ENCODE results near the gene RALGPS1. TPM values are rescaled to one million over a fixed set of nuclear protein-coding genes. Genes with fewer than 3 reads are reported as not detected.

The RALGPS1 gene
- total RNA-seq, 5 donors from 2014 or later (not counting 1 experiment from before 2014, with no cell fraction given), result 7.3 to 13.9 (median 9.4) TPM

DNA sequence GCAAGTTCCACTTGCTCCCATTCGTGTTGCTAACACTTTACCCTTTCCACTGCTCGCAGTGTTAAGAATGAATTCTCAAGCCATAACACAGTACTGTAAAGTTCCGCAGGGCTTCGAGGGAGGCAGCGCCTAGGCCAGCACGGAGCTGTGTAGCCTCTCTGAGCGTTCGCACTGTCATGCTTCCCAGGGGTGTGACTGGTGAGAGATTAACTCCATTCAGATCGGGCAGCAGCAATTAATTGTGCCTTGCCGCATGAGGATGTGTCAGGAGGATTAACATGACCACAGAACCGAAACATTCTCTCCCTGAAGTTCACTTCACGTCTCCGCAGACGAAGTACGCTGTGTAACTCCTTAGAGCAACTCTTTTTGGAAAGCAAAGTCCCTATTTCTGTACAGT lies 30.9 kb upstream of the RALGPS1 start:
- H3K9me3 ChIP-seq, result no peaks in the 10 kb centered on the region
- peaks cover 0 to 3% of the 10 kb centered on the region in 2 experiments for H3K4me1 ChIP-seq (ENCODE audit: control insufficient read depth in 1 of 2, extremely low read depth in 1 of 2, insufficient read depth in 2 of 2, low read length in 2 of 2)
- WGBS (ENCODE audit: insufficient coverage), result 95% methylated on average over 10 of the region's 15 CpGs
- ChIA-PET CTCF (no interaction called here), POLR2A (no interaction called here)
- H3K27ac ChIP-seq (ENCODE audit: low read length), result no peak overlapping the region
- no peak overlapping the region for H3K4me3 Mint-ChIP-seq
- peaks cover 31% of the 10 kb centered on the region for H3K36me3 Mint-ChIP-seq
- H3K9me3 Mint-ChIP-seq, result no peaks in the 10 kb centered on the region
- DNase-seq, result no peak
- no peaks in the 10 kb centered on the region for H3K27me3 Mint-ChIP-seq
- no peak overlapping the region for H3K4me3 ChIP-seq (ENCODE audit: control insufficient read depth in 1 of 2, extremely low read depth in 1 of 2, low read length in 1 of 2)
- H3K4me1 Mint-ChIP-seq, result peaks cover 0 to 6% (median 2%) of the 10 kb centered on the region in 3 donors
- no peak for ATAC-seq (replicated peaks in 1 of 4)
- H3K27me3 ChIP-seq (replicated peaks in 1 of 2; ENCODE audit: control insufficient read depth in 2 of 2, extremely low read depth in 1 of 2, insufficient read depth in 2 of 2, low read length in 1 of 2), result no peaks in the 10 kb centered on the region
- H3K27ac Mint-ChIP-seq, result no peak overlapping the region
- H3K36me3 ChIP-seq (ENCODE audit: control insufficient read depth in 2 of 2, extremely low read depth in 1 of 2, insufficient read depth in 1 of 2, low read length in 1 of 2), result peaks cover 9 to 25% of the 10 kb centered on the region in 2 donors

DNA sequence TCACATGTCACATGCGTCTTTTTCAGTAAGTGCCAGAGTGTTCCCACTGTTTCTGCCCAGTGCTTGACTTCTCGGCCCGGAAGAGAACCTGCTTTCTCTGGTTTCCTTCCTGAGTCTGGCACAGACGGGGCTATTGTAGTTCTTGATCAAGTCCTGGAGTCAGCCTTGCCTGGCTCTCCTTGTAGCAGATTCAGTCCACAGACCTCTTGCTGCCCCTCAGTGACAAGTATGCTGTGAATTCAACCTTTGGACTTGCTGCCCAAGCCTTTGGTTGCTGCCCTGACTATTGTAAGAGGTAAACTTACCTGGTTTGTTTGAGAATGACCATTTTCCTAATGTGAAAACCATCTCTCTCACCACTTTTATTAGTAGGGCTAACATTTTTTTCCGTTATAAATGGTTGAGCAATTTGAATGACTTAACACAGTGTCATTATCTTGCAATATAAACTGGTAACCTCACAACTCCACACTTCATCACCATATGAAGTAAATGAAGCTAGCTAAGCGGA lies 29.4 kb upstream of the RALGPS1 start:
- H3K4me3 Mint-ChIP-seq, result no peak overlapping the region
- no peaks in the 10 kb centered on the region for H3K9me3 ChIP-seq

DNA sequence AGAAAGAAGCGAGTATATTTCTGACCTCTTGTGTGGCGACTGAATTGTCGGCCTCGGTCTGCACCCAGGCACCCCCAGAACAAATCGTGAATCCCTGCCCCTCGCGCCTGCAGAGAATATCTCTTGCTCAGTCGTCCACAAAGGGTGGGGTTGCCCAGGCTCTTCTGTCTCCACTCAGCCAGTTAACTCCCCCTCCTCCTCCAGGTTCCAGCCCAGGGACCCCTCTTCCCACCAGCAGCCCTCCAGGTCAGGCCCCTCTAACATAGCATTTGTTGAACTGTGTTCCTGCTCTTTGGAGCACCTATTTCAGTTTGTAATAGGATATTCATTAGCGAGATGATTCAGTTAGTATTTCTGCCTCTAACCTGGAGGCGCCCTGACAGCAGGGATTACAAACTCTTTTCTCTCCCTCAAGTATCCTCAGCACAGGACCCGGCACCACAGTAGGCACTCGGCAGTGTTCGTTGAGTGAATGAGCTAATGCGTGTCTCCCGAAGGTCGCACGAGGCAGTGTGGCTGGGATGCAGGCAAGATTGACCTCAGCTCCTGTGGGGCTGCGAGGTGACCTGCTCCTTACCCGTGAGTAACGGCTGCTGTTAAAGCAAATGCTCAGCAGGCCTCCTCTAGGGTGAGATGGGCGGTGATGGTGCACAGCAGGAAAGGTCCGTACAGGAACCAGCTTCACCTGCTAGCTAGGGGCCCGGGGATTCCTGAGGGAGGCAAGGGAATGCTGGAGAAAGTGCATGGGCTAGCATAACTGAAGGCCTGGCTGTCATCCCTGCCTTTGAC lies 28.4 kb upstream of the RALGPS1 start:
- peaks cover 0 to 6% (median 2%) of the 10 kb centered on the region in 3 donors for H3K4me1 Mint-ChIP-seq
- no peaks in the 10 kb centered on the region for H3K9me3 Mint-ChIP-seq
- H3K4me3 Mint-ChIP-seq, result no peak overlapping the region
- DNase-seq (no peak), ATAC-seq (replicated peaks in 1 of 4) (no peak)
- H3K27ac Mint-ChIP-seq, result no peak overlapping the region
- Histone ChIP-seq H3K4me1 (ENCODE audit: control insufficient read depth in 1 of 2, extremely low read depth in 1 of 2, insufficient read depth in 2 of 2, low read length in 2 of 2) (no peaks in the 10 kb centered on the region), H3K9me3 (no peaks in the 10 kb centered on the region), H3K27me3 (replicated peaks in 1 of 2; ENCODE audit: control insufficient read depth in 2 of 2, extremely low read depth in 1 of 2, insufficient read depth in 2 of 2, low read length in 1 of 2) (no peaks in the 10 kb centered on the region), H3K4me3 (ENCODE audit: control insufficient read depth in 1 of 2, extremely low read depth in 1 of 2, low read length in 1 of 2) (no peak overlapping the region), H3K27ac (ENCODE audit: low read length) (no peak overlapping the region), H3K36me3 (ENCODE audit: control insufficient read depth in 2 of 2, extremely low read depth in 1 of 2, insufficient read depth in 1 of 2, low read length in 1 of 2) (peaks cover 0 to 9% of the 10 kb centered on the region in 2 donors)
- H3K27me3 Mint-ChIP-seq, result no peaks in the 10 kb centered on the region
- 96% methylated on average over 6 of the region's 23 CpGs for WGBS (ENCODE audit: insufficient coverage)
- ChIA-PET POLR2A (no interaction called here), CTCF (interaction anchor here in 1 of 2 donors (0.6 kb wide), 2 partner anchors 19 to 28 kb away, joined by 3 to 6 read pairs; no protein-coding TSS in a partner anchor)
- peaks cover 7% of the 10 kb centered on the region for H3K36me3 Mint-ChIP-seq

More for the DNA sequence above, 29.4 kb upstream of the RALGPS1 start:
- no peak for DNase-seq
- H3K36me3 Mint-ChIP-seq, result peaks cover 17% of the 10 kb centered on the region
- H3K36me3 ChIP-seq (ENCODE audit: control insufficient read depth in 2 of 2, extremely low read depth in 1 of 2, insufficient read depth in 1 of 2, low read length in 1 of 2), result peaks cover 5 to 16% of the 10 kb centered on the region in 2 donors
- H3K27me3 Mint-ChIP-seq, result no peaks in the 10 kb centered on the region
- ChIA-PET CTCF (no interaction called here), POLR2A (no interaction called here)
- H3K27me3 ChIP-seq (replicated peaks in 1 of 2; ENCODE audit: control insufficient read depth in 2 of 2, extremely low read depth in 1 of 2, insufficient read depth in 2 of 2, low read length in 1 of 2), result no peaks in the 10 kb centered on the region
- H3K4me1 ChIP-seq (ENCODE audit: control insufficient read depth in 1 of 2, extremely low read depth in 1 of 2, insufficient read depth in 2 of 2, low read length in 2 of 2), result no peaks in the 10 kb centered on the region
- H3K9me3 Mint-ChIP-seq, result no peaks in the 10 kb centered on the region
- no peak overlapping the region for H3K4me3 ChIP-seq (ENCODE audit: control insufficient read depth in 1 of 2, extremely low read depth in 1 of 2, low read length in 1 of 2)
- WGBS (ENCODE audit: insufficient coverage), result 91% methylated on average over 4 of the region's 6 CpGs
- no peak overlapping the region for H3K27ac ChIP-seq (ENCODE audit: low read length)
- no peak for ATAC-seq (replicated peaks in 1 of 4)
- peaks cover 0 to 6% (median 2%) of the 10 kb centered on the region in 3 donors for H3K4me1 Mint-ChIP-seq
- H3K27ac Mint-ChIP-seq, result no peak overlapping the region

GRCh38 chr9:126886897-126887296 lies 27.7 kb upstream of the RALGPS1 start:
- Mint-ChIP-seq H3K27me3 (no peaks in the 10 kb centered on the region), H3K4me3 (no peak overlapping the region), H3K9me3 (no peaks in the 10 kb centered on the region), H3K27ac (no peak overlapping the region), H3K36me3 (peaks cover 3% of the 10 kb centered on the region), H3K4me1 (peaks cover 0 to 4% (median 0%) of the 10 kb centered on the region in 3 donors)
- no peak overlapping the region for H3K4me3 ChIP-seq (ENCODE audit: control insufficient read depth in 1 of 2, extremely low read depth in 1 of 2, low read length in 1 of 2)
- DNase-seq (no peak), ATAC-seq (replicated peaks in 1 of 4) (no peak)
- no peak overlapping the region for H3K27ac ChIP-seq (ENCODE audit: low read length)
- WGBS (ENCODE audit: insufficient coverage), result 88% methylated on average over 4 of the region's 10 CpGs
- no peaks in the 10 kb centered on the region for H3K4me1 ChIP-seq (ENCODE audit: control insufficient read depth in 1 of 2, extremely low read depth in 1 of 2, insufficient read depth in 2 of 2, low read length in 2 of 2)
- H3K36me3 ChIP-seq (ENCODE audit: control insufficient read depth in 2 of 2, extremely low read depth in 1 of 2, insufficient read depth in 1 of 2, low read length in 1 of 2), result peaks cover 0 to 4% of the 10 kb centered on the region in 2 donors
- ChIA-PET CTCF (interaction anchor here in 1 of 2 donors (0.6 kb wide), 2 partner anchors 19 to 29 kb away, joined by 3 to 6 read pairs; no protein-coding TSS in a partner anchor), POLR2A (no interaction called here)
- H3K9me3 ChIP-seq, result no peaks in the 10 kb centered on the region
- no peaks in the 10 kb centered on the region for H3K27me3 ChIP-seq (replicated peaks in 1 of 2; ENCODE audit: control insufficient read depth in 2 of 2, extremely low read depth in 1 of 2, insufficient read depth in 2 of 2, low read length in 1 of 2)

DNA sequence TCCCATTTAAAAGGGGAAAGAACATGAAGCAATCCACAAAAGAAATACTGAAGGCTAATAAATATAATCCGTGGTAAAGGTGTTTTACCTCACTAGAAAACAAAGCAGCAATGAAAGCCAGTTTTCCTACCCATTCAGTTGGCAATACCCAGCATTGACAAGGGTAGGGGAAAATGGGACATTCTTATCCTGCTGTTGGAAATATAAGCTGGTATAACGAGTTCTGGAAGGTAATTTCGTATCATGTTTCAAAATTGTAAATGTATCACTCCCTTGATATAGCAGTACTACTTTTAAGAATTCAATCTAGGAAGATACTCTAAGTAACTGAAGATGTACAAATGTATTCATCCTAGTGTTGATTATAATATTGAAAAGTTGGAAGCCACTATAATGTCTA lies 22.9 kb upstream of the RALGPS1 start:
- ChIA-PET CTCF (no interaction called here), POLR2A (no interaction called here)
- Histone ChIP-seq H3K27ac (ENCODE audit: low read length) (no peak overlapping the region), H3K36me3 (ENCODE audit: control insufficient read depth in 2 of 2, extremely low read depth in 1 of 2, insufficient read depth in 1 of 2, low read length in 1 of 2) (no peaks in the 10 kb centered on the region), H3K4me1 (ENCODE audit: control insufficient read depth in 1 of 2, extremely low read depth in 1 of 2, insufficient read depth in 2 of 2, low read length in 2 of 2) (no peaks in the 10 kb centered on the region), H3K4me3 (ENCODE audit: control insufficient read depth in 1 of 2, extremely low read depth in 1 of 2, low read length in 1 of 2) (no peak overlapping the region), H3K27me3 (replicated peaks in 1 of 2; ENCODE audit: control insufficient read depth in 2 of 2, extremely low read depth in 1 of 2, insufficient read depth in 2 of 2, low read length in 1 of 2) (no peaks in the 10 kb centered on the region), H3K9me3 (no peaks in the 10 kb centered on the region)
- H3K36me3 Mint-ChIP-seq, result no peaks in the 10 kb centered on the region
- H3K4me3 Mint-ChIP-seq, result no peak overlapping the region
- ATAC-seq (replicated peaks in 1 of 4) (no peak), DNase-seq (no peak)
- no peaks in the 10 kb centered on the region for H3K9me3 Mint-ChIP-seq
- no CpG with 5 or more reads among the region's 3 CpGs for WGBS (ENCODE audit: insufficient coverage)
- peaks cover 4 to 7% of the 10 kb centered on the region in 2 donors for H3K27me3 Mint-ChIP-seq
- no peak overlapping the region for H3K27ac Mint-ChIP-seq
- no peaks in the 10 kb centered on the region for H3K4me1 Mint-ChIP-seq

DNA sequence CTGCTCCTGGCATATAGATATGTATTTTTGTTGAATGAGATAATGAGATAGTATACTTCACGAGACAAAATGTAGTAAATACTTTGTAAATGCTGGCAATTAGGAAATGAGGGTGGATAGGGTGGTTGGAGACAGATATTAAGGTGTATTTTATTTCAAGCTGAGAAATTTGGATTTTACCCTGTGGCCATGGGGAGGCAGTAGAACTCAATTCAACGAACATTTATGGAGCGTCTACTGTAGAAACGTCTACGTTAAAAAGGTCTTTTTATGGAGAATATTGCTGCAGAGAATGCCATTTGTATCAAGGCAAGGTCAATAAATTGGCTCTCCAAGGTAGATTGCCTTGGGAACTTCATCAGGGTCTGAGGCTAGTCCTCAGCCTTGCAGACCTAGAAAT lies 21.5 kb upstream of the RALGPS1 start:
- Histone ChIP-seq H3K4me1 (ENCODE audit: control insufficient read depth in 1 of 2, extremely low read depth in 1 of 2, insufficient read depth in 2 of 2, low read length in 2 of 2) (no peaks in the 10 kb centered on the region), H3K4me3 (ENCODE audit: control insufficient read depth in 1 of 2, extremely low read depth in 1 of 2, low read length in 1 of 2) (no peak overlapping the region), H3K36me3 (ENCODE audit: control insufficient read depth in 2 of 2, extremely low read depth in 1 of 2, insufficient read depth in 1 of 2, low read length in 1 of 2) (no peaks in the 10 kb centered on the region), H3K27me3 (replicated peaks in 1 of 2; ENCODE audit: control insufficient read depth in 2 of 2, extremely low read depth in 1 of 2, insufficient read depth in 2 of 2, low read length in 1 of 2) (no peaks in the 10 kb centered on the region), H3K27ac (ENCODE audit: low read length) (no peak overlapping the region), H3K9me3 (no peaks in the 10 kb centered on the region)
- no peak for ATAC-seq (replicated peaks in 1 of 4)
- DNase-seq, result no peak
- ChIA-PET POLR2A (no interaction called here), CTCF (no interaction called here)
- Mint-ChIP-seq H3K4me1 (no peaks in the 10 kb centered on the region), H3K9me3 (no peaks in the 10 kb centered on the region), H3K27me3 (peaks cover 13 to 14% of the 10 kb centered on the region in 2 donors), H3K4me3 (no peak overlapping the region), H3K27ac (no peak overlapping the region), H3K36me3 (no peaks in the 10 kb centered on the region)
- WGBS (ENCODE audit: insufficient coverage), result 58% methylated on average over 4 of the region's 5 CpGs
